Measurements from ENCODE around the gene SRSF8.
"Not testable (repeated sequence)": the region's sequence is repeated elsewhere in the genome, so short reads cannot be mapped to it uniquely, and the experiment has no call there.

The SRSF8 gene

GRCh38 chr11:95042906-95043305 is 23.8 kb upstream of the SRSF8 start:
- TF ChIP-seq TAF1 (IDR thresholded peaks at IDR 0.05; ENCODE audit: low read depth) = no peak
- no peak for TF ChIP-seq FOXM1 (IDR thresholded peaks at IDR 0.05; ENCODE audit: borderline replicate concordance, low read depth)
- TF ChIP-seq, protein P1, sequence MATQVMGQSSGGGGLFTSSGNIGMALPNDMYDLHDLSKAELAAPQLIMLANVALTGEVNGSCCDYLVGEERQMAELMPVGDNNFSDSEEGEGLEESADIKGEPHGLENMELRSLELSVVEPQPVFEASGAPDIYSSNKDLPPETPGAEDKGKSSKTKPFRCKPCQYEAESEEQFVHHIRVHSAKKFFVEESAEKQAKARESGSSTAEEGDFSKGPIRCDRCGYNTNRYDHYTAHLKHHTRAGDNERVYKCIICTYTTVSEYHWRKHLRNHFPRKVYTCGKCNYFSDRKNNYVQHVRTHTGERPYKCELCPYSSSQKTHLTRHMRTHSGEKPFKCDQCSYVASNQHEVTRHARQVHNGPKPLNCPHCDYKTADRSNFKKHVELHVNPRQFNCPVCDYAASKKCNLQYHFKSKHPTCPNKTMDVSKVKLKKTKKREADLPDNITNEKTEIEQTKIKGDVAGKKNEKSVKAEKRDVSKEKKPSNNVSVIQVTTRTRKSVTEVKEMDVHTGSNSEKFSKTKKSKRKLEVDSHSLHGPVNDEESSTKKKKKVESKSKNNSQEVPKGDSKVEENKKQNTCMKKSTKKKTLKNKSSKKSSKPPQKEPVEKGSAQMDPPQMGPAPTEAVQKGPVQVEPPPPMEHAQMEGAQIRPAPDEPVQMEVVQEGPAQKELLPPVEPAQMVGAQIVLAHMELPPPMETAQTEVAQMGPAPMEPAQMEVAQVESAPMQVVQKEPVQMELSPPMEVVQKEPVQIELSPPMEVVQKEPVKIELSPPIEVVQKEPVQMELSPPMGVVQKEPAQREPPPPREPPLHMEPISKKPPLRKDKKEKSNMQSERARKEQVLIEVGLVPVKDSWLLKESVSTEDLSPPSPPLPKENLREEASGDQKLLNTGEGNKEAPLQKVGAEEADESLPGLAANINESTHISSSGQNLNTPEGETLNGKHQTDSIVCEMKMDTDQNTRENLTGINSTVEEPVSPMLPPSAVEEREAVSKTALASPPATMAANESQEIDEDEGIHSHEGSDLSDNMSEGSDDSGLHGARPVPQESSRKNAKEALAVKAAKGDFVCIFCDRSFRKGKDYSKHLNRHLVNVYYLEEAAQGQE (IDR thresholded peaks at IDR 0.05; ENCODE audit: low read depth) = no peak
- TF ChIP-seq NFIC (IDR thresholded peaks at IDR 0.05) = no peak
- TF ChIP-seq CREB1 (IDR thresholded peaks at IDR 0.05; ENCODE audit: low read depth) = no peak
- TF ChIP-seq TEAD4 (IDR thresholded peaks at IDR 0.05) = no peak
- no peak for TF ChIP-seq TCF12 (IDR thresholded peaks at IDR 0.05; ENCODE audit: low read depth)
- no peak for TF ChIP-seq ZBTB7A (IDR thresholded peaks at IDR 0.05; ENCODE audit: low read depth)
- TF ChIP-seq EP300 (IDR thresholded peaks at IDR 0.05; ENCODE audit: borderline replicate concordance) = no peak
- no peak for TF ChIP-seq EGR1 (IDR thresholded peaks at IDR 0.05)

DNA sequence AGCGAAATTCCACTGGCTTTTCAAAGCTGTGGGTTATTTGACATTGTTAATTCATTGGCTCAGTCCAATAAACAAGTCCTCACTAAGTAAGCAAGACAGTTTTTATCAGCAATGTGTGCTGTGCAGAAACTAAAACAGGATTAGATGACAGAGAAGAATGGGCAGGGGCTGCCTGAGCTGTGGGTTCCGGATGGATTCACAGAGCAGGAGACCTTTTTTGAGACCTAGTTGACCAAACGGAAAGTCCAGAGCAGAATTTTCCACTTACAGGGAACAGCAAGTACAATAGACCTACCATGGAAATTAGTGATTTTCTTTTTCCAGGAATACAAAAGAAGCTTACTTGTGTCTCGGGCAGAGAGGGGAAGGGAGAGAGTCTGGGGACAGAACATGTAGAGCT is 22.7 kb upstream of the SRSF8 start:
- TF ChIP-seq ZBTB7A (IDR thresholded peaks at IDR 0.05; ENCODE audit: low read depth) = no peak
- TF ChIP-seq RAD21 (IDR thresholded peaks at IDR 0.05; ENCODE audit: low read depth) = no peak
- TF ChIP-seq, protein P2, sequence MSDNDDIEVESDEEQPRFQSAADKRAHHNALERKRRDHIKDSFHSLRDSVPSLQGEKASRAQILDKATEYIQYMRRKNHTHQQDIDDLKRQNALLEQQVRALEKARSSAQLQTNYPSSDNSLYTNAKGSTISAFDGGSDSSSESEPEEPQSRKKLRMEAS (IDR thresholded peaks at IDR 0.05) = no peak

DNA sequence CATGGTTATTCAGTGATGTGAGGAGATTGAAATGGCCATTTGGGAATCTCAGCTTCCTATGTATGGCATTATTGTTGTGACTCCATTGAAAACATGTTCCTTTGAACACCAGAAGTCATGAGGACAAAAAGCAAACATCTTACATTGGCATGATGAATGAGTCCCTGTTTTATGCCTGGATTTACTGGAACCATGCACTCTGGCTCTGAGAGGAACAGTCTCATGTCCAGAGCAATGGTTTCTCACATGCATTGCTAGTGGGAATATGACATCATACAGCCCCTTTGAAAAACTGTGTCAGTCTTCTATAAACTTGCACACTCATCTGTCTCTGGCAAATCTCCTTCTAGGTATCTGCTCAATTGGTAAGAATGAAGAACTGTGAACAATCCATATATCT is 20.9 kb upstream of the SRSF8 start:
- TF ChIP-seq CEBPB (IDR thresholded peaks at IDR 0.05) (no peak), EGR1 (IDR thresholded peaks at IDR 0.05) (no peak), TAF1 (IDR thresholded peaks at IDR 0.05; ENCODE audit: low read depth) (no peak)

- TF ChIP-seq, protein P2 (IDR thresholded peaks at IDR 0.05) = not testable (repeated sequence)
- TF ChIP-seq CEBPB (IDR thresholded peaks at IDR 0.05); CREB1 (IDR thresholded peaks at IDR 0.05; ENCODE audit: low read depth): not testable (repeated sequence)
These were observed 17.6 kb upstream of the SRSF8 start, which contains the start of gene KDM4F for GRCh38 chr11:95049122-95049521. TSS of gene KDM4F (plus strand) at chr11:95049422.

- TF ChIP-seq EGR1 (IDR thresholded peaks at IDR 0.05) (no peak), YY1 (IDR thresholded peaks at IDR 0.05; ENCODE audit: low read depth) (no peak), TEAD4 (IDR thresholded peaks at IDR 0.05) (no peak), CREB1 (IDR thresholded peaks at IDR 0.05; ENCODE audit: low read depth) (no peak), TCF12 (IDR thresholded peaks at IDR 0.05; ENCODE audit: low read depth) (no peak), CEBPB (IDR thresholded peaks at IDR 0.05) (no peak), RAD21 (IDR thresholded peaks at IDR 0.05; ENCODE audit: low read depth) (no peak), EP300 (IDR thresholded peaks at IDR 0.05; ENCODE audit: borderline replicate concordance) (no peak), ZBTB7A (IDR thresholded peaks at IDR 0.05; ENCODE audit: low read depth) (no peak)
- TF ChIP-seq, protein P3, sequence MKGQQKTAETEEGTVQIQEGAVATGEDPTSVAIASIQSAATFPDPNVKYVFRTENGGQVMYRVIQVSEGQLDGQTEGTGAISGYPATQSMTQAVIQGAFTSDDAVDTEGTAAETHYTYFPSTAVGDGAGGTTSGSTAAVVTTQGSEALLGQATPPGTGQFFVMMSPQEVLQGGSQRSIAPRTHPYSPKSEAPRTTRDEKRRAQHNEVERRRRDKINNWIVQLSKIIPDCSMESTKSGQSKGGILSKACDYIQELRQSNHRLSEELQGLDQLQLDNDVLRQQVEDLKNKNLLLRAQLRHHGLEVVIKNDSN (IDR thresholded peaks at IDR 0.05) = no peak
- TF ChIP-seq, protein P1 (IDR thresholded peaks at IDR 0.05; ENCODE audit: low read depth) = no peak
- TF ChIP-seq, protein P2 (IDR thresholded peaks at IDR 0.05) = no peak
These were observed 16.0 kb upstream of the SRSF8 start for GRCh38 chr11:95050595-95051202.

DNA sequence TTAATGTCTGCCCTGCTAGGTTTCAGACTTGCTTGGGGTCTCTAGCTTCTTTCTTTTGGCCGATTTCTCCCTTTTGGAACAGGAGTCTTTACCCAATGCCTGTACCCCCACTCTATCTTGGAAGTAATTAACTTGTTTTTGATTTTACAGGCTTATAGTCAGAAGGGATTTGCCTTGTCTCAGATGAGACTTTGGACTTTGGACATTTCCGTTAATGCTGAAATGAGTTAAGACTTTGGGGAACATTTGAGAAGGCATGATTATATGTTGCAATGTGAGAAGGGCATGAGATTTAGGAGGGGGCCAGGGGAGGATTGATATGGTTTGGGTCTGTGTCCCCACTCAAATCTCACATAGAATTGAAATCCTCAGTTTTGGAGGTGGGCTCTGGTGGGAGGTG is 12.4 kb upstream of the SRSF8 start:
- TF ChIP-seq TCF12 (IDR thresholded peaks at IDR 0.05; ENCODE audit: low read depth) (no peak), CEBPB (IDR thresholded peaks at IDR 0.05) (no peak), EP300 (IDR thresholded peaks at IDR 0.05; ENCODE audit: borderline replicate concordance) (no peak), TAF1 (IDR thresholded peaks at IDR 0.05; ENCODE audit: low read depth) (no peak), EGR1 (IDR thresholded peaks at IDR 0.05) (no peak), NFIC (IDR thresholded peaks at IDR 0.05) (no peak), FOXM1 (IDR thresholded peaks at IDR 0.05; ENCODE audit: borderline replicate concordance, low read depth) (no peak), RAD21 (IDR thresholded peaks at IDR 0.05; ENCODE audit: low read depth) (no peak)
- TF ChIP-seq, protein P3 (IDR thresholded peaks at IDR 0.05) = no peak
- TF ChIP-seq, protein P1 (IDR thresholded peaks at IDR 0.05; ENCODE audit: low read depth) = no peak
